ENCODE results near the gene RPL22L1.

Gene RPL22L1

GRCh38 chr3:170868577-170869238 lies 1.3 kb downstream of the RPL22L1 start:
- peak overlapping the region; percentile 90 for H3K4me3 ChIP-seq (ENCODE audit: low read depth, low read length)
- no peak for DNase-seq
- H3K27me3 ChIP-seq (replicated peaks), result no peaks in the 10 kb centered on the region
- no peak for TF ChIP-seq CTCF (IDR thresholded peaks at IDR 0.05; ENCODE audit: low read depth, low read length, missing control alignments)
- in situ Hi-C loops (cut with HindIII; ENCODE audit: low pct_ligation_motif_present, low sequenced_read_pairs), result no loop called here
- peak overlapping the region; percentile 88 for H3K27ac ChIP-seq
- peaks cover 34% of the 10 kb centered on the region for H3K36me3 ChIP-seq (replicated peaks)

- H3K27me3 ChIP-seq (replicated peaks), result no peaks in the 10 kb centered on the region
- no peak overlapping the region for H3K27ac ChIP-seq
- in situ Hi-C loops (cut with HindIII; ENCODE audit: low pct_ligation_motif_present, low sequenced_read_pairs), result no loop called here
- no peak for DNase-seq
- no peak for TF ChIP-seq CTCF (IDR thresholded peaks at IDR 0.05; ENCODE audit: low read depth, low read length, missing control alignments)
- H3K36me3 ChIP-seq (replicated peaks), result peaks cover 34% of the 10 kb centered on the region
- peak overlapping the region; percentile 90 for H3K4me3 ChIP-seq (ENCODE audit: low read depth, low read length)
These were observed 2.7 kb downstream of the RPL22L1 start for GRCh38 chr3:170867143-170867937.

GRCh38 chr3:170866499-170866898 lies 3.5 kb downstream of the RPL22L1 start:
- Histone ChIP-seq H3K27ac (no peak overlapping the region), H3K4me3 (ENCODE audit: low read depth, low read length) (no peak overlapping the region), H3K27me3 (replicated peaks) (no peaks in the 10 kb centered on the region), H3K36me3 (replicated peaks) (peaks cover 34% of the 10 kb centered on the region)
- in situ Hi-C loops (cut with HindIII; ENCODE audit: low pct_ligation_motif_present, low sequenced_read_pairs), result no loop called here
- DNase-seq, result no peak
- TF ChIP-seq CTCF (IDR thresholded peaks at IDR 0.05; ENCODE audit: low read depth, low read length, missing control alignments), result no peak

GRCh38 chr3:170865209-170866094 lies 4.5 kb downstream of the RPL22L1 start:
- Histone ChIP-seq H3K36me3 (replicated peaks) (peaks cover 34% of the 10 kb centered on the region), H3K27me3 (replicated peaks) (no peaks in the 10 kb centered on the region), H3K27ac (no peak overlapping the region), H3K4me3 (ENCODE audit: low read depth, low read length) (no peak overlapping the region)
- DNase-seq, result no peak
- no peak for TF ChIP-seq CTCF (IDR thresholded peaks at IDR 0.05; ENCODE audit: low read depth, low read length, missing control alignments)
- in situ Hi-C loops (cut with HindIII; ENCODE audit: low pct_ligation_motif_present, low sequenced_read_pairs), result no loop called here

GRCh38 chr3:170864525-170865208 lies 5.3 kb downstream of the RPL22L1 start:
- TF ChIP-seq CTCF (IDR thresholded peaks at IDR 0.05; ENCODE audit: low read depth, low read length, missing control alignments), result no peak
- Histone ChIP-seq H3K27ac (no peak overlapping the region), H3K27me3 (replicated peaks) (no peaks in the 10 kb centered on the region), H3K36me3 (replicated peaks) (peaks cover 34% of the 10 kb centered on the region), H3K4me3 (ENCODE audit: low read depth, low read length) (no peak overlapping the region)
- no peak for DNase-seq
- in situ Hi-C loops (cut with HindIII; ENCODE audit: low pct_ligation_motif_present, low sequenced_read_pairs), result no loop called here

All from brain microvascular endothelial cell (primary cell).